GM18511 (cell line): ENCODE measurements around the gene HK3.
"Not testable (repeated sequence)": the region's sequence is repeated elsewhere in the genome, so short reads cannot be mapped to it uniquely, and the experiment has no call there.

Experiments used
- ATAC-seq: cut with Tn5 transposase; IDR thresholded peaks from one replicate; pipeline ENCODE4 v1.9.1; 2021; ENCODE audit warnings: mild to moderate bottlenecking, moderate library complexity; ENCODE audit not compliant: unreplicated experiment

Gene HK3

GRCh38 chr5:176883700-176884570, 15.2 kb downstream of the HK3 start:
- no peak for ATAC-seq

GRCh38 chr5:176882567-176882903, 16.6 kb downstream of the HK3 start:
- ATAC-seq, result no peak

- ATAC-seq, result no peak
Measured at GRCh38 chr5:176881816-176882566, 17.2 kb downstream of the HK3 start.

- no peak for ATAC-seq
Measured at GRCh38 chr5:176881021-176881749, 18.0 kb downstream of the HK3 start.

GRCh38 chr5:176880366-176881020, 18.7 kb downstream of the HK3 start:
- no peak for ATAC-seq

GRCh38 chr5:176879663-176880361, 19.3 kb downstream of the HK3 start:
- no peak for ATAC-seq

- no peak for ATAC-seq
Measured at GRCh38 chr5:176878906-176879662, 20.1 kb downstream of the HK3 start.

- no peak for ATAC-seq
Measured at GRCh38 chr5:176878463-176878862, 20.7 kb downstream of the HK3 start.

GRCh38 chr5:176877793-176878331, 21.3 kb downstream of the HK3 start:
- ATAC-seq, result no peak

GRCh38 chr5:176876506-176877431, 22.4 kb downstream of the HK3 start:
- no peak for ATAC-seq

- no peak for ATAC-seq
Measured at GRCh38 chr5:176875783-176876505, 23.2 kb downstream of the HK3 start.

GRCh38 chr5:176875014-176875550, 24.1 kb downstream of the HK3 start:
- ATAC-seq, result no peak

- ATAC-seq, result no peak
Measured at GRCh38 chr5:176874198-176874780, 24.9 kb downstream of the HK3 start.

- ATAC-seq, result no peak
Measured at GRCh38 chr5:176873541-176874172, 25.5 kb downstream of the HK3 start.

- ATAC-seq, result not testable (repeated sequence)
Measured at GRCh38 chr5:176873011-176873410, 26.1 kb downstream of the HK3 start.

GRCh38 chr5:176872586-176872985, 26.6 kb downstream of the HK3 start:
- not testable (repeated sequence) for ATAC-seq

- not testable (repeated sequence) for ATAC-seq
Measured at GRCh38 chr5:176870644-176871043, 28.5 kb downstream of the HK3 start.
